Lower leg skin (tissue), 3 donors: Measurements from ENCODE around the gene RABEPK.

ENCODE experiments used
- POLR2A ChIP-seq, 2 donors: fragments of 450-650 bp; IDR thresholded peaks; one replicate each; pipeline ENCODE4 v1.6.1; 2016 to 2017; ENCODE audit warnings: antibody characterized with exemption in 2 of 2, mild to moderate bottlenecking in 1 of 2, moderate library complexity in 1 of 2
- TF ChIP-seq, protein P1 (sequence below), 3 donors: fragments of 450-650 bp; IDR thresholded peaks; one replicate each; pipeline ENCODE4 v1.5.1; 2016; ENCODE audit warnings: antibody characterized with exemption in 3 of 3, mild to moderate bottlenecking in 3 of 3, moderate library complexity in 2 of 3

DNA sequence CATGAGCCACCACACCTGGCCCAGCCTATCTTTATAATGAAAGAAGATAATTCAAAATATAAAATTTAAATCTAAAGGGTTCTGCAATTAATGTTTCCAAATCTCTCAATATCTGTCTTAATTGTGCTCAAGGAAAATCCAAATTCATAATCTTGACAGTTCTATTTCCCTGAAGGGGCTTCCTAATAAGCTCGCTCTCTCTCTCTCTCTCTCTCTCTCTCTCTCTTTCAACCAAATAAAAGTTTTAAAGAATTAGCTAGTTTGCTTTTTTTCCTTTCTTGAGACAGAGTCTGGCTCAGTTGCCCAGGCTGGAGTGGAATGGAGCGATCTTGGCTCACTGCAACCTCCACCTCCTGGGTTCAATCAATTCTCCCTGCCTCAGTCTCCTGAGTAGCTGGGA is 43.8 kb upstream of the RABEPK start:
- TF ChIP-seq, protein P1, sequence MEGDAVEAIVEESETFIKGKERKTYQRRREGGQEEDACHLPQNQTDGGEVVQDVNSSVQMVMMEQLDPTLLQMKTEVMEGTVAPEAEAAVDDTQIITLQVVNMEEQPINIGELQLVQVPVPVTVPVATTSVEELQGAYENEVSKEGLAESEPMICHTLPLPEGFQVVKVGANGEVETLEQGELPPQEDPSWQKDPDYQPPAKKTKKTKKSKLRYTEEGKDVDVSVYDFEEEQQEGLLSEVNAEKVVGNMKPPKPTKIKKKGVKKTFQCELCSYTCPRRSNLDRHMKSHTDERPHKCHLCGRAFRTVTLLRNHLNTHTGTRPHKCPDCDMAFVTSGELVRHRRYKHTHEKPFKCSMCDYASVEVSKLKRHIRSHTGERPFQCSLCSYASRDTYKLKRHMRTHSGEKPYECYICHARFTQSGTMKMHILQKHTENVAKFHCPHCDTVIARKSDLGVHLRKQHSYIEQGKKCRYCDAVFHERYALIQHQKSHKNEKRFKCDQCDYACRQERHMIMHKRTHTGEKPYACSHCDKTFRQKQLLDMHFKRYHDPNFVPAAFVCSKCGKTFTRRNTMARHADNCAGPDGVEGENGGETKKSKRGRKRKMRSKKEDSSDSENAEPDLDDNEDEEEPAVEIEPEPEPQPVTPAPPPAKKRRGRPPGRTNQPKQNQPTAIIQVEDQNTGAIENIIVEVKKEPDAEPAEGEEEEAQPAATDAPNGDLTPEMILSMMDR (IDR thresholded peaks at IDR 0.05): no peak
- TF ChIP-seq POLR2A (IDR thresholded peaks at IDR 0.05): no peak
